Stomach (tissue), 4 donors: ENCODE results near the gene NSD2.

Experiments used
- EP300 ChIP-seq: sonication (generic); formaldehyde crosslinking; IDR thresholded peaks from one replicate; pipeline ENCODE4 v1.6.1; 2017; ENCODE audit warnings: antibody characterized with exemption
- POLR2A ChIP-seq, 4 donors: fragments of 450-650 bp; IDR thresholded peaks; one replicate each; pipeline ENCODE4 v1.6.1; 2016; ENCODE audit warnings: antibody characterized with exemption in 4 of 4, control low read depth in 2 of 4, mild to moderate bottlenecking in 1 of 4, moderate library complexity in 1 of 4
- POLR2AphosphoS5 ChIP-seq, 3 donors: sonication (generic); formaldehyde crosslinking; IDR thresholded peaks; one replicate each; pipeline ENCODE4 v1.6.1; 2016; ENCODE audit warnings: antibody characterized with exemption in 3 of 3
- TF ChIP-seq, protein P1 (sequence below), 7 experiments: fragments of 450-650 bp in 4 of 7; fragments of 200-600 bp in 3 of 7; sonication (generic) in 3 of 7; IDR thresholded peaks; one replicate each; pipeline ENCODE4 v1.5.1; 2016 to 2019; ENCODE audit warnings: antibody characterized with exemption in 7 of 7, control low read depth in 2 of 7, mild to moderate bottlenecking in 1 of 7

DNA sequence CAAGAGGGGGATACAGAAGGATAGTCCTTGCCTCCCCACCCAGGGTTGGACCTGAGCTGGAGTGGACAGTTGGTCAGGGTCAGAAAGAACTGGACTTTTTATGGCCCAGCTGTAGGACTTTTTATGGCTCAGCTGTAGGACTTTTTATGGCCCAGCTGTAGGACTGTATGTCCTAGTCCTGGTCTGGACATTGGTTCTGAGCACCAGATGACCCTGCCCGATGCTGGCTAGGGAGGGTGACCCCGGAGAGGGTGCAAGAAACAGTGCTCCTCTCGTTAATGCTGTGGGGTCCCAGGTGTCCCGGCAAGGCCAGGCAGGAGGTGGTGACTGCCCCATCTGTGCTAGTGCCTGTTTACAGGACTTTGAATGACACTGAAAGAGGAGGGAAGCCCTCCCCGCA, 13.3 kb upstream of the NSD2 start:
- TF ChIP-seq, protein P1, sequence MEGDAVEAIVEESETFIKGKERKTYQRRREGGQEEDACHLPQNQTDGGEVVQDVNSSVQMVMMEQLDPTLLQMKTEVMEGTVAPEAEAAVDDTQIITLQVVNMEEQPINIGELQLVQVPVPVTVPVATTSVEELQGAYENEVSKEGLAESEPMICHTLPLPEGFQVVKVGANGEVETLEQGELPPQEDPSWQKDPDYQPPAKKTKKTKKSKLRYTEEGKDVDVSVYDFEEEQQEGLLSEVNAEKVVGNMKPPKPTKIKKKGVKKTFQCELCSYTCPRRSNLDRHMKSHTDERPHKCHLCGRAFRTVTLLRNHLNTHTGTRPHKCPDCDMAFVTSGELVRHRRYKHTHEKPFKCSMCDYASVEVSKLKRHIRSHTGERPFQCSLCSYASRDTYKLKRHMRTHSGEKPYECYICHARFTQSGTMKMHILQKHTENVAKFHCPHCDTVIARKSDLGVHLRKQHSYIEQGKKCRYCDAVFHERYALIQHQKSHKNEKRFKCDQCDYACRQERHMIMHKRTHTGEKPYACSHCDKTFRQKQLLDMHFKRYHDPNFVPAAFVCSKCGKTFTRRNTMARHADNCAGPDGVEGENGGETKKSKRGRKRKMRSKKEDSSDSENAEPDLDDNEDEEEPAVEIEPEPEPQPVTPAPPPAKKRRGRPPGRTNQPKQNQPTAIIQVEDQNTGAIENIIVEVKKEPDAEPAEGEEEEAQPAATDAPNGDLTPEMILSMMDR (IDR thresholded peaks at IDR 0.05): no peak
- no peak for TF ChIP-seq POLR2A (IDR thresholded peaks at IDR 0.05)
- TF ChIP-seq EP300: no peak
- no peak for TF ChIP-seq POLR2AphosphoS5 (IDR thresholded peaks at IDR 0.05)
